ENCODE results near the gene SGSM2. TPM values are rescaled to one million over a fixed set of nuclear protein-coding genes. Genes with fewer than 3 reads are reported as not detected.

Gene SGSM2
- total RNA-seq, 4 donors from 2014 or later, result 31.5 to 93.3 (median 63.7) TPM

- Histone ChIP-seq H3K9me3 (no peaks in the 10 kb centered on the region), H3K4me3 (no peak overlapping the region), H3K36me3 (peaks cover 0 to 96% (median 0%) of the 10 kb centered on the region in 3 donors), H3K27me3 (no peaks in the 10 kb centered on the region), H3K4me1 (peaks cover 0 to 21% (median 0%) of the 10 kb centered on the region in 4 donors), H3K27ac (no peak overlapping the region)
- 74 to 84% methylated on average over 26 of the region's 26 CpGs for WGBS, 2 donors
- no peak for DNase-seq (ENCODE audit: low spot score in 2 of 2)
- TF ChIP-seq EP300 (IDR thresholded peaks at IDR 0.05), result no peak
- no peak for TF ChIP-seq CTCF (IDR thresholded peaks at IDR 0.05)
- no peak for TF ChIP-seq POLR2A (IDR thresholded peaks at IDR 0.05)
Observed at GRCh38 chr17:2366747-2367494, 29.6 kb downstream of the SGSM2 start.

GRCh38 chr17:2368359-2368758, 31.1 kb downstream of the SGSM2 start:
- DNase-seq (ENCODE audit: low spot score in 2 of 2), result no peak
- Histone ChIP-seq H3K4me3 (no peak overlapping the region), H3K9me3 (no peaks in the 10 kb centered on the region), H3K27me3 (no peaks in the 10 kb centered on the region), H3K4me1 (peaks cover 0 to 20% (median 0%) of the 10 kb centered on the region in 4 donors), H3K36me3 (peaks cover 0 to 98% (median 0%) of the 10 kb centered on the region in 3 donors), H3K27ac (no peak overlapping the region)
- TF ChIP-seq CTCF (IDR thresholded peaks at IDR 0.05) (no peak), POLR2A (IDR thresholded peaks at IDR 0.05) (no peak), EP300 (IDR thresholded peaks at IDR 0.05) (no peak)
- WGBS, 2 donors, result 85 to 88% methylated on average over 8 of the region's 8 CpGs

- Histone ChIP-seq H3K4me1 (peaks cover 0 to 13% (median 0%) of the 10 kb centered on the region in 4 donors), H3K4me3 (no peak overlapping the region), H3K27ac (no peak overlapping the region), H3K27me3 (no peaks in the 10 kb centered on the region), H3K36me3 (peaks cover 0 to 98% (median 0%) of the 10 kb centered on the region in 3 donors), H3K9me3 (no peaks in the 10 kb centered on the region)
- DNase-seq (ENCODE audit: low spot score in 2 of 2), result no peak
- TF ChIP-seq CTCF (IDR thresholded peaks at IDR 0.05), result no peak
- 72 to 80% methylated on average over 5 of the region's 5 CpGs for WGBS, 2 donors
Observed at GRCh38 chr17:2369039-2369438, 31.7 kb downstream of the SGSM2 start.

- Histone ChIP-seq H3K27ac (no peak overlapping the region), H3K4me1 (peaks cover 0 to 6% (median 0%) of the 10 kb centered on the region in 4 donors), H3K4me3 (no peak overlapping the region), H3K36me3 (peaks cover 0 to 98% (median 0%) of the 10 kb centered on the region in 3 donors), H3K27me3 (no peaks in the 10 kb centered on the region), H3K9me3 (no peaks in the 10 kb centered on the region)
- no peak for TF ChIP-seq CTCF (IDR thresholded peaks at IDR 0.05)
- TF ChIP-seq POLR2A (IDR thresholded peaks at IDR 0.05), result no peak
- TF ChIP-seq EP300 (IDR thresholded peaks at IDR 0.05), result no peak
- DNase-seq (ENCODE audit: low spot score in 2 of 2), result no peak
- 59 to 60% methylated on average over 15 to 20 of the region's 20 CpGs for WGBS, 2 donors
Observed at GRCh38 chr17:2369551-2370210, 32.4 kb downstream of the SGSM2 start.

- no peak for TF ChIP-seq POLR2A (IDR thresholded peaks at IDR 0.05)
- TF ChIP-seq CTCF (IDR thresholded peaks at IDR 0.05), result no peak
- no peak for TF ChIP-seq EP300 (IDR thresholded peaks at IDR 0.05)
- no peak overlapping the region for H3K27ac ChIP-seq
- DNase-seq (ENCODE audit: low spot score in 2 of 2), result no peak
- peaks cover 0 to 98% (median 0%) of the 10 kb centered on the region in 3 donors for H3K36me3 ChIP-seq
- no peaks in the 10 kb centered on the region for H3K9me3 ChIP-seq
- no peaks in the 10 kb centered on the region for H3K27me3 ChIP-seq
- peaks cover 0 to 6% (median 0%) of the 10 kb centered on the region in 4 donors for H3K4me1 ChIP-seq
- WGBS, 2 donors, result 78 to 82% methylated on average over 10 to 11 of the region's 11 CpGs
- no peak overlapping the region for H3K4me3 ChIP-seq
Observed at GRCh38 chr17:2370211-2370589, 32.9 kb downstream of the SGSM2 start.

Measured in tibial nerve (tissue), 4 donors.